A549 (cell line): ENCODE data around the gene SH3PXD2B. TPM values are rescaled to one million over a fixed set of nuclear protein-coding genes. Genes with fewer than 3 reads are reported as not detected.

Source experiments
- ATAC-seq, 2 experiments: fragments of 200-7000 bp in 1 of 2; fragments of >200 bp in 1 of 2; cut with Nextera tagmentation in 1 of 2; cut with Tn5 transposase in 1 of 2; 3 replicates each; pipeline versions ENCODE4 v1.8.0 to v1.9.1; 2018 to 2020; ENCODE audit warnings: mild to moderate bottlenecking in 1 of 2, moderate library complexity in 1 of 2
- CTCF ChIA-PET: fragments of 300-600 bp; sonication (Branson Sonifier 250); formaldehyde crosslinking; extraction: SDS; loops from one replicate; lab custom pipeline; 2021; ENCODE audit warnings: antibody characterized with exemption, inconsistent platforms; lab: Yijun Ruan, JAX
- POLR2A ChIA-PET: fragments of 350-600 bp; formaldehyde crosslinking; extraction: SDS; loops from one replicate; lab custom pipeline; 2021; ENCODE audit warnings: antibody characterized with exemption, inconsistent platforms; lab: Yijun Ruan, JAX
- DNase-seq, 2 experiments: peaks; one replicate each; pipeline versions ENCODE4 v3.0.0 to v3.0.0-alpha.2; 2011 to 2016; ENCODE audit warnings: low read depth in 1 of 2, low spot score in 1 of 2
- FAIRE-seq: peaks from 2 replicates; lab custom pipeline; 2011; peaks lifted over from hg19 to GRCh38; lab: Jason Lieb, UNC
- H3K27ac ChIP-seq, 2 experiments: fragments of >200 bp; sonication (Bioruptor Twin); formaldehyde crosslinking; 3 replicates each; pipeline ENCODE4 v1.5.1; 2016 to 2017
- H3K4me1 ChIP-seq: fragments of >200 bp; sonication (Bioruptor Twin); formaldehyde crosslinking; 3 replicates; pipeline ENCODE4 v1.6.1; 2016
- H3K4me2 ChIP-seq: fragments of >200 bp; sonication (Bioruptor Twin); formaldehyde crosslinking; 3 replicates; pipeline ENCODE4 v1.6.1; 2016
- H3K4me3 ChIP-seq: fragments of >200 bp; sonication (Bioruptor Twin); formaldehyde crosslinking; 3 replicates; pipeline ENCODE4 v1.5.1; 2016
- H3K9me3 ChIP-seq: fragments of >200 bp; sonication (Bioruptor Twin); formaldehyde crosslinking; 3 replicates; pipeline ENCODE4 v1.6.1; 2016
- CHD2 ChIP-seq: fragments of 150-350 bp; IDR thresholded peaks from 2 replicates; pipeline ENCODE4 v1.6.1; 2014; ENCODE audit warnings: low read length; ENCODE audit not compliant: partially characterized antibody
- EHMT2 ChIP-seq: fragments of 200-600 bp; sonication (generic); IDR thresholded peaks from 2 replicates; pipeline ENCODE4 v1.6.1; 2016; ENCODE audit warnings: antibody characterized with exemption, low read depth, mild to moderate bottlenecking, moderate library complexity
- EP300 ChIP-seq, 2 experiments: fragments of >200 bp; sonication (Bioruptor Twin); formaldehyde crosslinking; IDR thresholded peaks; 2 replicates in 1 of 2; 3 replicates in 1 of 2; pipeline ENCODE4 v1.6.1; 2016 to 2017
- HDAC2 ChIP-seq: fragments of 200-600 bp; sonication (generic); IDR thresholded peaks from 2 replicates; pipeline ENCODE4 v1.6.1; 2016
- HOXB13 ChIP-seq: fragments of 250-450 bp; sonication (Bioruptor Pico); IDR thresholded peaks from 2 replicates; pipeline ENCODE4 v1.5.0; 2020; ENCODE audit warnings: low read depth, mild to moderate bottlenecking, moderate library complexity
- JUNB ChIP-seq: fragments of >200 bp; sonication (Bioruptor Twin); formaldehyde crosslinking; IDR thresholded peaks from 2 replicates; pipeline ENCODE4 v1.6.1; 2016
- NPAS2 ChIP-seq: fragments of 250-450 bp; sonication (Bioruptor Pico); IDR thresholded peaks from 2 replicates; pipeline ENCODE4 v1.8.0; 2022; ENCODE audit warnings: mild to moderate bottlenecking, moderate library complexity, borderline replicate concordance
- NR3C1 ChIP-seq: fragments of >200 bp; sonication (Bioruptor Twin); formaldehyde crosslinking; IDR thresholded peaks from 3 replicates; pipeline ENCODE4 v1.6.1; 2017
- POLR2A ChIP-seq: IDR thresholded peaks from 2 replicates; pipeline ENCODE4 v1.6.1; 2012; ENCODE audit warnings: mild to moderate bottlenecking, low read length
- POLR2AphosphoS2 ChIP-seq: conservative IDR thresholded peaks from 2 replicates; pipeline ENCODE4 v1.6.1; 2012; ENCODE audit warnings: low read length, improper control_type of control experiment, inconsistent platforms
- RAD21 ChIP-seq, 2 experiments: fragments of >200 bp in 1 of 2; sonication (Bioruptor Twin) in 1 of 2; formaldehyde crosslinking in 1 of 2; IDR thresholded peaks in 1 of 2; conservative IDR thresholded peaks in 1 of 2; 2 replicates in 1 of 2; 3 replicates in 1 of 2; pipeline ENCODE4 v1.6.1; 2012 to 2018; ENCODE audit warnings: inconsistent platforms in 1 of 2
- RARB ChIP-seq: fragments of 250-450 bp; sonication (Bioruptor Pico); IDR thresholded peaks from 2 replicates; pipeline ENCODE4 v1.8.0; 2021; ENCODE audit warnings: mild to moderate bottlenecking, moderate library complexity
- RCOR1 ChIP-seq: fragments of 150-350 bp; IDR thresholded peaks from 2 replicates; pipeline ENCODE4 v1.6.1; 2014; ENCODE audit warnings: antibody characterized with exemption, low read length, low read depth
- RFX5 ChIP-seq: fragments of 450-650 bp; IDR thresholded peaks from 2 replicates; pipeline ENCODE4 v1.7.1; 2014; ENCODE audit warnings: antibody characterized with exemption, mild to moderate bottlenecking, moderate library complexity
- USF2 ChIP-seq: fragments of 450-650 bp; IDR thresholded peaks from 2 replicates; pipeline ENCODE4 v1.6.1; 2014; ENCODE audit warnings: antibody characterized with exemption
- ZFP36 ChIP-seq: fragments of 450-650 bp; IDR thresholded peaks from 2 replicates; pipeline ENCODE4 v1.6.1; 2014; ENCODE audit warnings: borderline replicate concordance; ENCODE audit not compliant: partially characterized antibody
- ZSCAN20 ChIP-seq: fragments of 250-450 bp; sonication (Bioruptor Pico); IDR thresholded peaks from 2 replicates; pipeline ENCODE4 v1.8.0; 2022; ENCODE audit warnings: mild to moderate bottlenecking, moderate library complexity
- WGBS: methylation state at CpG from one replicate; pipeline ENCODE4 v1.1.6; 2017; ENCODE audit errors: missing lambda C conversion rate; 5-methylcytosine and 5-hydroxymethylcytosine counted together
- polyA plus RNA-seq, 4 experiments: library from polyadenylated mRNA; depleted of rRNA in 3 of 4; stranded (reverse); fragments of >200 nt; fragmentation: RNase III in 1 of 4; extraction: RNeasy Plus Mini Kit Qiagen cat#74134 plus additional on column Dnase treatment in 1 of 4; gene quantifications; 2 replicates in 3 of 4; 3 replicates in 1 of 4; pipeline ENCODE4 v1.2.3, GENCODE V29; 2011 to 2017
- TF ChIP-seq, protein P1 (sequence below): IDR thresholded peaks from 2 replicates; pipeline ENCODE4 v1.6.1; 2012; ENCODE audit warnings: low read depth, borderline replicate concordance
- TF ChIP-seq, protein P2 (sequence below): fragments of >200 bp; sonication (Bioruptor Twin); formaldehyde crosslinking; IDR thresholded peaks from 2 replicates; pipeline ENCODE4 v1.6.1; 2016
- TF ChIP-seq, protein P3 (sequence below): fragments of >200 bp; sonication (Bioruptor Twin); formaldehyde crosslinking; IDR thresholded peaks from 3 replicates; pipeline ENCODE4 v1.5.1; 2016

Gene SH3PXD2B
- polyA plus RNA-seq, 2 of the 4 experiments (the other 2 are of a cell fraction), result 15.1 to 15.5 TPM

- H3K27ac ChIP-seq, result 0 out of 6 replicates have a peak overlapping the region, but pooled peaks of 1 of the 2 experiments have one; percentile 17
- no peaks in the 10 kb centered on the region for H3K9me3 ChIP-seq
- CTCF ChIA-PET, result interaction anchor here (0.8 to 2.1 kb wide), 4 partner anchors 13 to 44 kb away, joined by 3 to 5 read pairs (median 4); no protein-coding TSS in a partner anchor
- no peak for FAIRE-seq
- peaks cover 8% of the 10 kb centered on the region for H3K4me1 ChIP-seq
- POLR2A ChIA-PET, result no interaction called here
- H3K4me3 ChIP-seq, result no peak overlapping the region
- no peak overlapping the region for H3K4me2 ChIP-seq
- no peak for DNase-seq
- WGBS, result 74% methylated on average over 9 of the region's 9 CpGs
- ATAC-seq, result peak; percentile 56 to 74; a peak in 3 of 6 replicates
- TF ChIP-seq POLR2A (no peak), HDAC2 (no peak), RFX5 (no peak), NPAS2 (CRISPR knock-in tag) (no peak), RAD21 (conservative IDR thresholded peaks at IDR 0.05 in 1 of 2, IDR thresholded peaks at IDR 0.05 in 1 of 2) (no peak)
Measured at GRCh38 chr5:172407822-172408221, 46.5 kb downstream of the SH3PXD2B start.

GRCh38 chr5:172407241-172407691, 47.1 kb downstream of the SH3PXD2B start:
- FAIRE-seq (no peak), ATAC-seq (peak; percentile 30 to 34; a peak in 2 of 6 replicates)
- 72% methylated on average over 3 of the region's 3 CpGs for WGBS

GRCh38 chr5:172405226-172406107, 48.9 kb downstream of the SH3PXD2B start:
- WGBS, result 87% methylated on average over 9 of the region's 9 CpGs
- Histone ChIP-seq H3K4me1 (peaks cover 7% of the 10 kb centered on the region; the same call in 1 of the 3 replicates), H3K27ac (no peak overlapping the region), H3K4me2 (no peak overlapping the region), H3K9me3 (no peaks in the 10 kb centered on the region), H3K4me3 (no peak overlapping the region)
- ChIA-PET POLR2A (no interaction called here), CTCF (interaction anchor here (0.8 to 2.9 kb wide), 5 partner anchors 10 to 302 kb away, joined by 3 to 16 read pairs (median 3); no protein-coding TSS in a partner anchor)
- DNase-seq (no peak), FAIRE-seq (no peak), ATAC-seq (no peak)
- TF ChIP-seq, protein P1, sequence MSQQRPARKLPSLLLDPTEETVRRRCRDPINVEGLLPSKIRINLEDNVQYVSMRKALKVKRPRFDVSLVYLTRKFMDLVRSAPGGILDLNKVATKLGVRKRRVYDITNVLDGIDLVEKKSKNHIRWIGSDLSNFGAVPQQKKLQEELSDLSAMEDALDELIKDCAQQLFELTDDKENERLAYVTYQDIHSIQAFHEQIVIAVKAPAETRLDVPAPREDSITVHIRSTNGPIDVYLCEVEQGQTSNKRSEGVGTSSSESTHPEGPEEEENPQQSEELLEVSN, result no peak
- TF ChIP-seq ZSCAN20 (CRISPR knock-in tag) (no peak), RCOR1 (no peak), POLR2AphosphoS2 (no peak), JUNB (no peak), EHMT2 (no peak), CHD2 (no peak), USF2 (no peak)
- TF ChIP-seq, protein P2, sequence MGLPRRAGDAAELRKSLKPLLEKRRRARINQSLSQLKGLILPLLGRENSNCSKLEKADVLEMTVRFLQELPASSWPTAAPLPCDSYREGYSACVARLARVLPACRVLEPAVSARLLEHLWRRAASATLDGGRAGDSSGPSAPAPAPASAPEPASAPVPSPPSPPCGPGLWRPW, result no peak

More at GRCh38 chr5:172407241-172407691, 47.1 kb downstream of the SH3PXD2B start:
- no peak for DNase-seq
- Histone ChIP-seq H3K4me1 (peaks cover 6% of the 10 kb centered on the region; the same call in 1 of the 3 replicates), H3K4me2 (no peak overlapping the region), H3K9me3 (no peaks in the 10 kb centered on the region), H3K4me3 (no peak overlapping the region), H3K27ac (no peak overlapping the region)
- TF ChIP-seq EP300 (IDR thresholded peaks at IDR 0.05), result no peak
- TF ChIP-seq RARB (CRISPR knock-in tag), result no peak
- TF ChIP-seq NR3C1, result no peak
- TF ChIP-seq, protein P3, sequence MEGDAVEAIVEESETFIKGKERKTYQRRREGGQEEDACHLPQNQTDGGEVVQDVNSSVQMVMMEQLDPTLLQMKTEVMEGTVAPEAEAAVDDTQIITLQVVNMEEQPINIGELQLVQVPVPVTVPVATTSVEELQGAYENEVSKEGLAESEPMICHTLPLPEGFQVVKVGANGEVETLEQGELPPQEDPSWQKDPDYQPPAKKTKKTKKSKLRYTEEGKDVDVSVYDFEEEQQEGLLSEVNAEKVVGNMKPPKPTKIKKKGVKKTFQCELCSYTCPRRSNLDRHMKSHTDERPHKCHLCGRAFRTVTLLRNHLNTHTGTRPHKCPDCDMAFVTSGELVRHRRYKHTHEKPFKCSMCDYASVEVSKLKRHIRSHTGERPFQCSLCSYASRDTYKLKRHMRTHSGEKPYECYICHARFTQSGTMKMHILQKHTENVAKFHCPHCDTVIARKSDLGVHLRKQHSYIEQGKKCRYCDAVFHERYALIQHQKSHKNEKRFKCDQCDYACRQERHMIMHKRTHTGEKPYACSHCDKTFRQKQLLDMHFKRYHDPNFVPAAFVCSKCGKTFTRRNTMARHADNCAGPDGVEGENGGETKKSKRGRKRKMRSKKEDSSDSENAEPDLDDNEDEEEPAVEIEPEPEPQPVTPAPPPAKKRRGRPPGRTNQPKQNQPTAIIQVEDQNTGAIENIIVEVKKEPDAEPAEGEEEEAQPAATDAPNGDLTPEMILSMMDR, result no peak
- no peak for TF ChIP-seq ZFP36
- TF ChIP-seq HOXB13 (CRISPR knock-in tag), result no peak
- CTCF ChIA-PET, result interaction anchor here (1.0 to 2.1 kb wide), 3 partner anchors 17 to 44 kb away, joined by 3 to 5 read pairs (median 5); no protein-coding TSS in a partner anchor
- POLR2A ChIA-PET, result no interaction called here
